ENCODE results near the gene MLYCD. TPM values are rescaled to one million over a fixed set of nuclear protein-coding genes. Genes with fewer than 3 reads are reported as not detected.

The MLYCD gene
- total RNA-seq, 3 donors from 2014 or later (not counting 1 experiment from before 2014, with no cell fraction given): 8.5 to 13.2 (median 11.9) TPM

DNA sequence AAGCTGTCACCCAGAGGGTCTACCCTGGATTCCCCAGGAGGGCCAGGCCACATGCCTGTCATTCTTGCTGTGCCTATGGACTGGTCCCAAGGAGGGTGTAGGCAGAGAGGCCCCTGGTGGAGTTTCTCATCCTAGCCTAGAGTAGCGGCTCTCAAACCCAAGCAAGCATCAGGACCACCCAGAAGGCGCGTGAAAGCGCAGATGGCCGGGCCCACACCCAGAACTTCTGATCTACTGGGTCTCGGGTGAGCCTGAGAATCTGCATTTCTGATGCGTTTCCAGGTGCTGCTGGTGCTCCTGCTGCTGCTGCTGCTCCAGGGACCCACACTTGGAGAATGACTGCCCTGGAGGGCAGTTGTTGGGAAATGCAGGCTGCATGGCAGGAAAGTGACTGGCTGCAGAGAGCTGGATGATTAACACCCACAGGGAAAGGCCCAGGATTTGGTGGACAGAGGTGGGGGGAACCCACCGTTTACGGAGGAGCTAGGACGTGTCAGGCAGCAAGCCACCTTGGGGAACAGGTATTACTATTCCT is 44.7 kb downstream of the MLYCD start:
- no peaks in the 10 kb centered on the region for H3K27me3 ChIP-seq (ENCODE audit: control insufficient read depth, insufficient read depth, low read length)
- TF ChIP-seq, protein P1, sequence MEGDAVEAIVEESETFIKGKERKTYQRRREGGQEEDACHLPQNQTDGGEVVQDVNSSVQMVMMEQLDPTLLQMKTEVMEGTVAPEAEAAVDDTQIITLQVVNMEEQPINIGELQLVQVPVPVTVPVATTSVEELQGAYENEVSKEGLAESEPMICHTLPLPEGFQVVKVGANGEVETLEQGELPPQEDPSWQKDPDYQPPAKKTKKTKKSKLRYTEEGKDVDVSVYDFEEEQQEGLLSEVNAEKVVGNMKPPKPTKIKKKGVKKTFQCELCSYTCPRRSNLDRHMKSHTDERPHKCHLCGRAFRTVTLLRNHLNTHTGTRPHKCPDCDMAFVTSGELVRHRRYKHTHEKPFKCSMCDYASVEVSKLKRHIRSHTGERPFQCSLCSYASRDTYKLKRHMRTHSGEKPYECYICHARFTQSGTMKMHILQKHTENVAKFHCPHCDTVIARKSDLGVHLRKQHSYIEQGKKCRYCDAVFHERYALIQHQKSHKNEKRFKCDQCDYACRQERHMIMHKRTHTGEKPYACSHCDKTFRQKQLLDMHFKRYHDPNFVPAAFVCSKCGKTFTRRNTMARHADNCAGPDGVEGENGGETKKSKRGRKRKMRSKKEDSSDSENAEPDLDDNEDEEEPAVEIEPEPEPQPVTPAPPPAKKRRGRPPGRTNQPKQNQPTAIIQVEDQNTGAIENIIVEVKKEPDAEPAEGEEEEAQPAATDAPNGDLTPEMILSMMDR (IDR thresholded peaks at IDR 0.05): no peak
- DNase-seq: no peak
- H3K4me1 ChIP-seq (ENCODE audit: control insufficient read depth, insufficient read depth, low read length): peaks cover 3% of the 10 kb centered on the region
- intact Hi-C loops (cut with micrococcal nuclease): no loop called here
- H3K4me3 Mint-ChIP-seq: no peak overlapping the region
- H3K9me3 Mint-ChIP-seq: no peaks in the 10 kb centered on the region
- H3K27ac Mint-ChIP-seq: no peak overlapping the region
- H3K36me3 ChIP-seq (ENCODE audit: control insufficient read depth, insufficient read depth, low read length): no peaks in the 10 kb centered on the region
- H3K9me3 ChIP-seq (ENCODE audit: control insufficient read depth, insufficient read depth, low read length): no peaks in the 10 kb centered on the region
- peaks cover 0 to 6% of the 10 kb centered on the region in 2 donors for H3K4me1 Mint-ChIP-seq
- ATAC-seq: no peak
- no peak overlapping the region for H3K4me3 ChIP-seq (ENCODE audit: low read length)
- 91% methylated on average over 10 of the region's 10 CpGs for WGBS (ENCODE audit: insufficient coverage)
- H3K27ac ChIP-seq (ENCODE audit: low read length): no peak overlapping the region
- H3K27me3 Mint-ChIP-seq (ENCODE audit: low read depth in 2 of 2): no peaks in the 10 kb centered on the region
- H3K36me3 Mint-ChIP-seq: no peaks in the 10 kb centered on the region

DNA sequence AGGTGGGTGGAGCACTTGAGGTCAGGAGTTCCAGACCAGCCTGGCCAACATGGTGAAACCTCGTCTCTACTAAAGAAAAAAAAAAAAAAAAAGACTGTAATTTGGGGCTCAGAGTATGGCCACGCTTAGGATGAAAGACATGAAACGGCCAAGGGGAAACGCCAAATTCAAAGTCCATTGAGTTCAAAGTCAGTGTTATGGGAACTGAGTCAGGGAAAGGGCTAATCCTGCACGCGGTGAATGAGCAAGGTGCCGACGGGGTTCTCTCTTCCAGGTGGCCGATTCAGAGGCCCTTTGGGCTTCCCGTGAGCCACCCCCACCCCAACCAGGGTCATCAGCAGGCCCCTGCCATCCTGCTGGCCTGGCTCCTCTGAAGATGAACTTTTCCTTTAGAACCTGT is 46.7 kb downstream of the MLYCD start:
- 87% methylated on average over 10 of the region's 10 CpGs for WGBS (ENCODE audit: insufficient coverage)
- H3K27me3 ChIP-seq (ENCODE audit: control insufficient read depth, insufficient read depth, low read length): no peaks in the 10 kb centered on the region
- no peaks in the 10 kb centered on the region for H3K27me3 Mint-ChIP-seq (ENCODE audit: low read depth in 2 of 2)

DNA sequence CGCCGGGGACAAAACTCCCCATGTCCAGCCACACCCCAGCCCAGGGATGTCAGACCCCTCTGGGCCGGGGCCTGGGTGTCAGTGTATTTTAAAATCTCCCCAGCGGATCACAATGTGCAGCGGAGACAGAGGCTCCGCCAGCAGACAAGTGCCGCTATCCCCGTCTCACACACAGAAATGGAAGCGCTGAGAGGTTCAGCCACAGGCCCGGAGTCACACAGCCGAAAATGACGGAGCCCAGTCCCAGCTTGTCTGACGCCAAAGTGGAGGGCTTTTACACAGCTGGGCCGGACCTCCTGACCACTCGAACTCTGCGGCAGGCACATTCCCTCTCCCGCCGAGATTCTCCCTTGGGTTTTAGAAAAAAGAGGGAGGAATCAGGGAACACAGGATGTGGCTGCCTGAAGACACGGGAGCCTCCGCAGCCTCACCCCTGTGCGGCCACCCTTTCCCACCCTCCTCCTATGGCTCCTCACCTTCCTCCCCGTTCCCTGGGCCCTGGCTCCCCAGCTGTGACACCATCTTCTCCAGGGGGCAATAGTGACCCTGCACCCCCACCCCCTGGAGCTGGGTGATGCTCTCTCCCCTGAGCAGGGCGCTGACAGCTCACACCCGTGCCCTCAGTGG is 47.4 kb downstream of the MLYCD start:
- WGBS (ENCODE audit: insufficient coverage): 92% methylated on average over 24 of the region's 24 CpGs
- H3K4me1 ChIP-seq (ENCODE audit: control insufficient read depth, insufficient read depth, low read length): no peaks in the 10 kb centered on the region
- no peaks in the 10 kb centered on the region for H3K4me1 Mint-ChIP-seq
- no peaks in the 10 kb centered on the region for H3K27me3 Mint-ChIP-seq (ENCODE audit: low read depth in 2 of 2)
- H3K36me3 ChIP-seq (ENCODE audit: control insufficient read depth, insufficient read depth, low read length): no peaks in the 10 kb centered on the region
- DNase-seq (no peak), ATAC-seq (no peak)
- no peaks in the 10 kb centered on the region for H3K27me3 ChIP-seq (ENCODE audit: control insufficient read depth, insufficient read depth, low read length)
- H3K36me3 Mint-ChIP-seq: no peaks in the 10 kb centered on the region
- no peak overlapping the region for H3K4me3 Mint-ChIP-seq
- no peak overlapping the region for H3K27ac Mint-ChIP-seq
- intact Hi-C loops (cut with micrococcal nuclease): no loop called here
- no peak overlapping the region for H3K4me3 ChIP-seq (ENCODE audit: low read length)
- TF ChIP-seq, protein P1 (IDR thresholded peaks at IDR 0.05): no peak
- H3K9me3 ChIP-seq (ENCODE audit: control insufficient read depth, insufficient read depth, low read length): no peaks in the 10 kb centered on the region
- H3K9me3 Mint-ChIP-seq: no peaks in the 10 kb centered on the region
- H3K27ac ChIP-seq (ENCODE audit: low read length): no peak overlapping the region

More for the DNA sequence above, 46.7 kb downstream of the MLYCD start:
- Histone ChIP-seq H3K9me3 (ENCODE audit: control insufficient read depth, insufficient read depth, low read length) (no peaks in the 10 kb centered on the region), H3K27ac (ENCODE audit: low read length) (no peak overlapping the region), H3K36me3 (ENCODE audit: control insufficient read depth, insufficient read depth, low read length) (no peaks in the 10 kb centered on the region), H3K4me1 (ENCODE audit: control insufficient read depth, insufficient read depth, low read length) (no peaks in the 10 kb centered on the region), H3K4me3 (ENCODE audit: low read length) (no peak overlapping the region)
- TF ChIP-seq, protein P1 (IDR thresholded peaks at IDR 0.05): no peak
- H3K4me3 Mint-ChIP-seq: no peak overlapping the region
- DNase-seq (no peak), ATAC-seq (no peak)
- H3K9me3 Mint-ChIP-seq: no peaks in the 10 kb centered on the region
- H3K4me1 Mint-ChIP-seq: no peaks in the 10 kb centered on the region
- intact Hi-C loops (cut with micrococcal nuclease): no loop called here
- H3K27ac Mint-ChIP-seq: no peak overlapping the region
- no peaks in the 10 kb centered on the region for H3K36me3 Mint-ChIP-seq
